Hepatocyte (in vitro differentiated cells): ENCODE results near the gene TOX2.

Source experiments
- CTCF ChIP-seq: fragments of 200-600 bp; sonication (generic); IDR thresholded peaks from 2 replicates; pipeline ENCODE4 v1.5.1; 2016; ENCODE audit warnings: antibody characterized with exemption, mild to moderate bottlenecking; ENCODE audit not compliant: poor library complexity
- EZH2 ChIP-seq: fragments of 200-600 bp; sonication (generic); IDR thresholded peaks from 2 replicates; pipeline ENCODE4 v1.6.1; 2016; ENCODE audit warnings: antibody characterized with exemption, mild to moderate bottlenecking, borderline replicate concordance
- EZH2phosphoT487 ChIP-seq: fragments of 200-600 bp; sonication (generic); IDR thresholded peaks from one replicate; pipeline ENCODE4 v1.6.1; 2018; ENCODE audit warnings: antibody characterized with exemption, mild to moderate bottlenecking, low read depth, moderate library complexity; ENCODE audit not compliant: unreplicated experiment, severe bottlenecking

GRCh38 chr20:44066645-44067606, 152.3 kb downstream of the TOX2 start:
- no peak for TF ChIP-seq CTCF
- TF ChIP-seq EZH2phosphoT487: no peak
- no peak for TF ChIP-seq EZH2
